ENCODE results near the gene NUP93. TPM values are rescaled to one million over a fixed set of nuclear protein-coding genes. Genes with fewer than 3 reads are reported as not detected.
A peak's percentile ranks its signal among the peaks of the same experiment; 100 is the strongest.

The NUP93 gene
- total RNA-seq, 1 donor from 2014 or later = 49.4 TPM

DNA sequence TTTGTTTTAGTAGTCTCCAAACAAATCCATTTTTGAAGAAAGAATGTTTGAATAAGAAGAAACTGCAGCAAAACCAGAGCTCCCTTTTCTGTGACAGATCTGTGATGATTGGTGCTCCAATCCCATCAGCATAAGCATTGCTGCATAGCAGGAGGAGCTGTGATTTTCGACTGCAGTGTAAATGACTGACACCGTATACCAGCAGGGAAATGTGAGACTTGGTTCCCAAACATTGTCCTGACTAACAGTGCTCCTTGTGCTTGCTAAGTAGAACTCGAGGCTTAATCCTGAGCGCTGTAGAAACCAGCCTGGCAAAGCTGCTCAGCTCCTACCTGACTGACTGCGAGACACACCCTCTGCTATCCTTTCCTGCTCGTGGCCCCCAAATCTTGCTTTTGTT is 57.2 kb downstream of the NUP93 start:
- no peaks in the 10 kb centered on the region for H3K27me3 ChIP-seq (ENCODE audit: low read depth)
- H3K4me1 ChIP-seq = no peaks in the 10 kb centered on the region
- no peak overlapping the region for H3K27ac ChIP-seq
- TF ChIP-seq CTCF (IDR thresholded peaks at IDR 0.05) = no peak
- H3K9me3 ChIP-seq = no peaks in the 10 kb centered on the region
- ATAC-seq (no peak), DNase-seq (no peak)
- H3K36me3 ChIP-seq = no peaks in the 10 kb centered on the region
- intact Hi-C loops (cut with DNase I) = no loop called here
- no peak overlapping the region for H3K4me3 ChIP-seq

- H3K36me3 ChIP-seq = no peaks in the 10 kb centered on the region
- ATAC-seq = no peak
- intact Hi-C loops (cut with DNase I) = no loop called here
- DNase-seq = no peak
- H3K27me3 ChIP-seq (ENCODE audit: low read depth) = no peaks in the 10 kb centered on the region
- no peak overlapping the region for H3K27ac ChIP-seq
- TF ChIP-seq CTCF (IDR thresholded peaks at IDR 0.05) = no peak
- no peaks in the 10 kb centered on the region for H3K9me3 ChIP-seq
- H3K4me3 ChIP-seq = no peak overlapping the region
- no peaks in the 10 kb centered on the region for H3K4me1 ChIP-seq
Measured at GRCh38 chr16:56788435-56788834, 58.5 kb downstream of the NUP93 start.

- Histone ChIP-seq H3K4me3 (no peak overlapping the region), H3K27ac (no peak overlapping the region), H3K36me3 (no peaks in the 10 kb centered on the region), H3K27me3 (ENCODE audit: low read depth) (no peaks in the 10 kb centered on the region), H3K9me3 (no peaks in the 10 kb centered on the region), H3K4me1 (no peaks in the 10 kb centered on the region)
- peak; percentile 72 to 77 for ATAC-seq
- TF ChIP-seq CTCF (IDR thresholded peaks at IDR 0.05) = peak; percentile 39
- intact Hi-C loops (cut with DNase I) = no loop called here
- DNase-seq = peak; percentile 52
Measured at GRCh38 chr16:56789360-56789759, 59.4 kb downstream of the NUP93 start.

DNA sequence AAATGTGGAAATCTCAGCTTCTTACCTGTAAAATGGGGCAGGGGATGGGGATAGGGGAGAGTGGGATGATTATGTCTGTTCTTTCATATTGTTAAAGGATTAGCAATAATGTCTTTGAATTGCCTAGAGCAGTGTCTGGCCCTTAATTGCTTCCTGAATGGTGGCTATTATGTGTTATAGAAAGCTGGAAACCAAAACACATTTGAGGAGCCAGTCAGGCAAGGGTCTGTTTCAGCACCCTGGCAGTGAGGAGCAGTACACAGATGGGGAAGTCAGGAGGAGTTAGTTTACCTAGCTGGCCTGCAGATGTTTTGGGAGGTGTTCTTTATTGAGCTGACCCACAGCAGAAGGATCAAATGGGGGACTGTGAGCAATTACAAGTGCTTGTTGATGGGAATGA is 63.0 kb downstream of the NUP93 start:
- no peak overlapping the region for H3K4me3 ChIP-seq
- ATAC-seq = no peak
- intact Hi-C loops (cut with DNase I) = no loop called here
- H3K4me1 ChIP-seq = no peaks in the 10 kb centered on the region
- no peaks in the 10 kb centered on the region for H3K27me3 ChIP-seq (ENCODE audit: low read depth)
- H3K27ac ChIP-seq = no peak overlapping the region
- DNase-seq = no peak
- no peaks in the 10 kb centered on the region for H3K36me3 ChIP-seq
- no peaks in the 10 kb centered on the region for H3K9me3 ChIP-seq
- TF ChIP-seq CTCF (IDR thresholded peaks at IDR 0.05) = no peak

DNA sequence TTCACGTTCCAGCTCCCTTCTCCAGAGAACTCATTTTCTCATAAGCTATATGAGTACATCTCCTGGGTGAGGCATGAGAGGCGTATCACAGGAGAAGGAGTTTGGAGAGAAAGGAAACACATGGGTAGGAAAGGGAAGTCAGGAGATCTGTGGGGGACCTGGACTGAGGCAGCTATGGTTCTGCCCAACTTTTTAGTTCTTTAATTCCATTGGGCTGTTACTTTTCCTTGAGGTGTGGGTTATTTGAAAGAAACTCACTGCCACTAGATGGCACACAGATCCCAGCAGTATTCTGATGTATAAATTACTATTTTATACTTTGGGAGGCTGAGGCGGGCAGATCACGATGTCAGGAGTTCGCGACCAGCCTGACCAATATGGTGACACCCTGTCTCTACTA is 63.6 kb downstream of the NUP93 start:
- intact Hi-C loops (cut with DNase I) = no loop called here
- no peaks in the 10 kb centered on the region for H3K9me3 ChIP-seq

More for the DNA sequence above, 63.6 kb downstream of the NUP93 start:
- no peaks in the 10 kb centered on the region for H3K36me3 ChIP-seq
- ATAC-seq = peak in 1 of 2 donors; percentile 48
- no peak overlapping the region for H3K27ac ChIP-seq
- no peak overlapping the region for H3K4me3 ChIP-seq
- no peak for DNase-seq
- peak; percentile 33 for TF ChIP-seq CTCF (IDR thresholded peaks at IDR 0.05)
- H3K4me1 ChIP-seq = no peaks in the 10 kb centered on the region
- no peaks in the 10 kb centered on the region for H3K27me3 ChIP-seq (ENCODE audit: low read depth)

Measured in lower lobe of right lung (tissue), 2 donors.